IMR-90 (cell line): ENCODE data around the gene NKAIN4. TPM values are rescaled to one million over a fixed set of nuclear protein-coding genes. Genes with fewer than 3 reads are reported as not detected.

Experiments used
- ATAC-seq: fragments of 200-7000 bp; cut with Tn5 transposase; 2 replicates; pipeline ENCODE4 v1.9.1; 2020; ENCODE audit warnings: low read depth, mild to moderate bottlenecking, moderate library complexity
- BruUV-seq: library from RNA; stranded (reverse); fragments of 400-500 nt; replicated peaks from 2 replicates; lab custom pipeline; 2021; lab: Mats Ljungman, UMichigan
- CTCF ChIA-PET: fragments of 300-600 bp; formaldehyde crosslinking; extraction: SDS; loops from one replicate; lab custom pipeline; 2021; ENCODE audit warnings: antibody characterized with exemption; lab: Yijun Ruan, JAX
- POLR2A ChIA-PET: fragments of 300-600 bp; sonication (Branson Sonifier 250); formaldehyde crosslinking; loops from one replicate; lab custom pipeline; 2022; ENCODE audit warnings: antibody characterized with exemption; ENCODE audit not compliant: unreplicated experiment; lab: Charles Lee
- DNase-seq: peaks from one replicate; pipeline ENCODE4 v3.0.0; 2013
- H2AFZ ChIP-seq: replicated peaks from 2 replicates; pipeline ENCODE3; 2013; ENCODE audit warnings: low read length, mild to moderate bottlenecking; ENCODE audit not compliant: poor library complexity
- H2AK5ac ChIP-seq: 2 replicates; pipeline ENCODE4 v1.6.1; 2013; ENCODE audit warnings: low read depth, low read length, inconsistent platforms
- H2AK9ac ChIP-seq: replicated peaks from 2 replicates; pipeline ENCODE3; 2013; ENCODE audit warnings: mild to moderate bottlenecking, low read depth, low read length, moderate library complexity; ENCODE audit not compliant: poor library complexity
- H2BK120ac ChIP-seq: 2 replicates; pipeline ENCODE4 v1.6.1; 2013; ENCODE audit warnings: low read depth, low read length, inconsistent platforms
- H2BK15ac ChIP-seq: 3 replicates; pipeline ENCODE4 v1.6.1; 2013; ENCODE audit warnings: low read depth, low read length, inconsistent platforms
- H2BK20ac ChIP-seq: 2 replicates; pipeline ENCODE4 v1.6.1; 2013; ENCODE audit warnings: low read depth, mild to moderate bottlenecking, inconsistent platforms, low read length, moderate library complexity
- H2BK5ac ChIP-seq: 2 replicates; pipeline ENCODE4 v1.6.1; 2013; ENCODE audit warnings: mild to moderate bottlenecking, low read depth, low read length, inconsistent platforms; ENCODE audit not compliant: poor library complexity, severe bottlenecking
- H3K14ac ChIP-seq: replicated peaks from 2 replicates; pipeline ENCODE4 v1.6.1; 2013; ENCODE audit warnings: low read depth, low read length, inconsistent platforms
- H3K18ac ChIP-seq: 2 replicates; pipeline ENCODE4 v1.6.1; 2013; ENCODE audit warnings: low read depth, low read length, control low read depth
- H3K23ac ChIP-seq: 2 replicates; pipeline ENCODE4 v1.6.1; 2013; ENCODE audit warnings: low read depth, low read length, inconsistent platforms
- H3K27ac ChIP-seq: 2 replicates; pipeline ENCODE4 v1.5.1; 2013; ENCODE audit warnings: mild to moderate bottlenecking, control low read depth, low read length; ENCODE audit not compliant: insufficient read depth
- H3K27me3 ChIP-seq: 2 replicates; pipeline ENCODE4 v1.6.1; 2013; ENCODE audit warnings: low read length; ENCODE audit not compliant: control insufficient read depth, insufficient read depth
- H3K36me3 ChIP-seq: 2 replicates; pipeline ENCODE4 v1.6.1; 2013; ENCODE audit warnings: low read length, mixed read lengths; ENCODE audit not compliant: control insufficient read depth, insufficient read depth
- H3K4ac ChIP-seq: 2 replicates; pipeline ENCODE4 v1.6.1; 2013; ENCODE audit warnings: low read depth, low read length, inconsistent platforms
- H3K4me1 ChIP-seq: 2 replicates; pipeline ENCODE4 v1.6.1; 2013; ENCODE audit warnings: low read length, mixed read lengths; ENCODE audit not compliant: control insufficient read depth, insufficient read depth
- H3K4me2 ChIP-seq: 2 replicates; pipeline ENCODE4 v1.6.1; 2013; ENCODE audit warnings: low read depth, mild to moderate bottlenecking, control low read depth, low read length, moderate library complexity
- H3K4me3 ChIP-seq: 2 replicates; pipeline ENCODE4 v1.5.1; 2013; ENCODE audit warnings: low read depth, mild to moderate bottlenecking, control low read depth, low read length, moderate library complexity; ENCODE audit not compliant: insufficient read depth
- H3K56ac ChIP-seq: 2 replicates; pipeline ENCODE4 v1.6.1; 2013; ENCODE audit warnings: low read length, inconsistent platforms; ENCODE audit not compliant: insufficient read depth; ENCODE audit errors: extremely low read depth
- H3K79me1 ChIP-seq, 2 experiments: 2 replicates each; pipeline ENCODE4 v1.6.1; 2013; ENCODE audit warnings: low read length in 2 of 2, inconsistent platforms in 1 of 2, low read depth in 1 of 2
- H3K9ac ChIP-seq: 2 replicates; pipeline ENCODE4 v1.6.1; 2013; ENCODE audit warnings: low read depth, low read length, control low read depth
- H3K9me1 ChIP-seq: 2 replicates; pipeline ENCODE4 v1.6.1; 2013; ENCODE audit warnings: low read length, inconsistent platforms; ENCODE audit not compliant: insufficient read depth
- H3K9me3 ChIP-seq: 2 replicates; pipeline ENCODE4 v1.6.1; 2013; ENCODE audit warnings: low read length; ENCODE audit not compliant: control insufficient read depth, insufficient read depth
- H4K20me1 ChIP-seq: 2 replicates; pipeline ENCODE4 v1.6.1; 2013; ENCODE audit warnings: low read length, inconsistent platforms; ENCODE audit not compliant: insufficient read depth
- H4K5ac ChIP-seq: 2 replicates; pipeline ENCODE4 v1.6.1; 2013; ENCODE audit warnings: mild to moderate bottlenecking, low read depth, low read length, control low read depth
- H4K8ac ChIP-seq, 2 experiments: 2 replicates each; pipeline ENCODE4 v1.6.1; 2013; ENCODE audit warnings: low read depth in 2 of 2, low read length in 2 of 2, control low read depth in 1 of 2, inconsistent platforms in 1 of 2
- H4K91ac ChIP-seq: 2 replicates; pipeline ENCODE4 v1.6.1; 2013; ENCODE audit warnings: low read depth, low read length, inconsistent platforms; ENCODE audit not compliant: insufficient read depth
- CEBPB ChIP-seq: IDR thresholded peaks from 2 replicates; pipeline ENCODE4 v1.6.1; 2012; ENCODE audit warnings: low read depth, low read length, improper control_type of control experiment
- CHD1 ChIP-seq: IDR thresholded peaks from 2 replicates; pipeline ENCODE4 v1.6.1; 2012; ENCODE audit warnings: low read depth, low read length, improper control_type of control experiment
- CTCF ChIP-seq: conservative IDR thresholded peaks from 2 replicates; pipeline ENCODE4 v1.5.1; 2012; ENCODE audit warnings: mild to moderate bottlenecking, low read depth, low read length, improper control_type of control experiment
- FOS ChIP-seq: fragments of 150-350 bp; IDR thresholded peaks from 2 replicates; pipeline ENCODE4 v1.6.1; 2016; ENCODE audit warnings: low read depth, low read length
- MAFK ChIP-seq: IDR thresholded peaks from 2 replicates; pipeline ENCODE4 v1.6.1; 2012; ENCODE audit warnings: low read depth, low read length, improper control_type of control experiment
- MAZ ChIP-seq: IDR thresholded peaks from 2 replicates; pipeline ENCODE4 v1.6.1; 2012; ENCODE audit warnings: low read depth, mild to moderate bottlenecking, low read length, improper control_type of control experiment, moderate library complexity, borderline replicate concordance
- MXI1 ChIP-seq: IDR thresholded peaks from 2 replicates; pipeline ENCODE4 v1.6.1; 2012; ENCODE audit warnings: low read depth, mild to moderate bottlenecking, low read length, moderate library complexity, borderline replicate concordance
- NFE2L2 ChIP-seq: fragments of 150-350 bp; IDR thresholded peaks from 2 replicates; pipeline ENCODE4 v1.6.1; 2016; ENCODE audit warnings: low read depth, mild to moderate bottlenecking, low read length
- POLR2A ChIP-seq: IDR thresholded peaks from 2 replicates; pipeline ENCODE4 v1.6.1; 2012; ENCODE audit warnings: mild to moderate bottlenecking, low read depth, low read length
- RAD21 ChIP-seq: IDR thresholded peaks from 2 replicates; pipeline ENCODE4 v1.6.1; 2012; ENCODE audit warnings: low read length, improper control_type of control experiment
- RFX5 ChIP-seq: IDR thresholded peaks from 2 replicates; pipeline ENCODE4 v1.8.0; 2012; ENCODE audit warnings: low read depth, mild to moderate bottlenecking, low read length, moderate library complexity
- SMC3 ChIP-seq: fragments of 150-350 bp; IDR thresholded peaks from 2 replicates; pipeline ENCODE4 v1.6.1; 2016; ENCODE audit warnings: low read depth, mild to moderate bottlenecking, antibody characterized with exemption, low read length, moderate library complexity
- WGBS, 2 experiments: methylation state at CpG; one replicate each; pipeline versions ENCODE4 v1.1.5 to v1.1.7; 2013; ENCODE audit warnings: missing lambda C conversion rate in 2 of 2; ENCODE audit not compliant: insufficient read length in 1 of 2; ENCODE audit errors: extremely low coverage in 2 of 2; 5-methylcytosine and 5-hydroxymethylcytosine counted together
- dilution Hi-C: fragments of 300-500 bp; cut with HindIII; formaldehyde crosslinking; loops from one replicate; pipeline ENCODE4 v1.14.3; 2018; ENCODE audit warnings: low sequenced_read_pairs; ENCODE audit not compliant: unreplicated experiment
- in situ Hi-C: fragments of 300-500 bp; cut with MboI; formaldehyde crosslinking; loops from 3 replicates; pipeline ENCODE4 v1.14.3; 2019; ENCODE audit warnings: low sequenced_read_pairs, inconsistent platforms, mixed read lengths
- intact Hi-C: fragments of 100-400 bp; cut with micrococcal nuclease; formaldehyde crosslinking; loops from 2 replicates; pipeline ENCODE4 v1.10.0; 2022
- polyA plus RNA-seq, 3 experiments: library from polyadenylated mRNA; depleted of rRNA; stranded (reverse); fragments of >200 nt; gene quantifications; 2 replicates each; pipeline ENCODE4 v1.2.3, GENCODE V29; 2012; ENCODE audit warnings: low replicate concordance in 1 of 3
- total RNA-seq: library from RNA; depleted of rRNA; stranded (reverse); fragments of >200 nt; gene quantifications from 2 replicates; pipeline ENCODE4 v1.2.3, GENCODE V29; 2012

NKAIN4 gene
- total and polyA plus RNA-seq, 2 of the 4 experiments (the other 2 are of a cell fraction): not detected

GRCh38 chr20:63216849-63217471, 37.3 kb downstream of the NKAIN4 start:
- no peak overlapping the region for H3K18ac ChIP-seq
- H3K9me1 ChIP-seq: peaks cover 6% of the 10 kb centered on the region; the same call in 1 of the 2 replicates
- H4K91ac ChIP-seq: peak overlapping the region; percentile 0; the same call in 1 of the 2 replicates
- H3K9me3 ChIP-seq: no peaks in the 10 kb centered on the region
- peak overlapping the region; percentile 71 for H3K9ac ChIP-seq
- H2BK120ac ChIP-seq: peak overlapping the region; percentile 64; the same call in 1 of the 2 replicates
- H3K79me1 ChIP-seq: peaks cover 18 to 33% of the 10 kb centered on the region in 2 experiments; a peak in 3 of 4 replicates
- no TSS peak for BruUV-seq
- peak overlapping the region; percentile 93 for H3K4me2 ChIP-seq
- peaks cover 14% of the 10 kb centered on the region for H3K36me3 ChIP-seq
- no peak overlapping the region for H2BK5ac ChIP-seq
- H2AFZ ChIP-seq: peak overlapping the region; percentile 99
- H2BK20ac ChIP-seq: no peak overlapping the region
- H4K8ac ChIP-seq: peak overlapping the region; percentile 86 to 96
- H3K4me1 ChIP-seq: peaks cover 6% of the 10 kb centered on the region
- H4K20me1 ChIP-seq: peaks cover 33% of the 10 kb centered on the region
- no peak for TF ChIP-seq MXI1
- no peak for TF ChIP-seq CTCF
- no peak for TF ChIP-seq SMC3
- TF ChIP-seq POLR2A: no peak
- no peak for TF ChIP-seq CHD1
- TF ChIP-seq MAFK: no peak
- no peak for TF ChIP-seq CEBPB
- no peak for TF ChIP-seq RFX5
- TF ChIP-seq NFE2L2: no peak
- no peak for TF ChIP-seq RAD21
- no peak for TF ChIP-seq MAZ
- TF ChIP-seq FOS: no peak
- peak overlapping the region; percentile 27; the same call in 1 of the 2 replicates for H2AK5ac ChIP-seq
- H3K23ac ChIP-seq: peak overlapping the region; percentile 31; the same call in 1 of the 2 replicates
- intact Hi-C loops (loop anchor here (5.0 kb wide), 1 partner anchor 55 kb away; the partner anchor contains the start of gene ARFGAP1), in situ Hi-C loops (no loop called here), dilution Hi-C loops (no loop called here)
- ChIA-PET POLR2A (no interaction called here), CTCF (no interaction called here)
- H2AK9ac ChIP-seq: peak overlapping the region; percentile 70
- H3K4me3 ChIP-seq: peak overlapping the region; percentile 66; the same call in 1 of the 2 replicates
- H4K5ac ChIP-seq: peak overlapping the region; percentile 93; the same call in 1 of the 2 replicates
- H3K27me3 ChIP-seq: peaks cover 22% of the 10 kb centered on the region
- 70% methylated on average over 4 of the region's 13 CpGs; no CpG with 5 or more reads in 1 of the 2 experiments for WGBS, 2 experiments
- no peak for DNase-seq
- H2BK15ac ChIP-seq: no peak overlapping the region
- H3K56ac ChIP-seq: no peak overlapping the region
- no peak overlapping the region for H3K27ac ChIP-seq
- ATAC-seq: no peak
- no peak overlapping the region for H3K14ac ChIP-seq
- H3K4ac ChIP-seq: peak overlapping the region; percentile 58
